NCI-H1417 (cell line): ENCODE results near the gene GRAP2.
"Not testable (repeated sequence)": the region's sequence is repeated elsewhere in the genome, so short reads cannot be mapped to it uniquely, and the experiment has no call there.

Source experiments
- DNase-seq, 3 experiments: peaks; one replicate each; lab custom pipeline; 2025; lab: John Stamatoyannopoulos, UW

Gene GRAP2

DNA sequence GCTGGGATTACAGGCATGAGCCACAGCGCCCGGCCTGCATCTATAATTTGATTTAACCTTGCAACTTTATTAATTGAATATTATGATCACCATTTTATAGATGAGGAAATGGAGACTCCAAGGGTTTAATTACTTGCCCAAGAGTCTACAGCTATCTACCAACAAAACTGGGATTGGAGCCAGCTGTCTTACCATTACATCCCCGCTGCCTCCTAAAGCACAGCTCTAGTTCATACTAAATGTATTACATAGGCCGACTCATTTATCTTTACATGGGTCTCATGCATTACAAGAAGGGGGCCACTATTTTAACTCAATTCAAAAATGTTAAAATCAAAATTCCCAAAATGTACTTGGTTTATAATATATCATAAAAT is 45.2 kb downstream of the GRAP2 start:
- no peak for DNase-seq

DNA sequence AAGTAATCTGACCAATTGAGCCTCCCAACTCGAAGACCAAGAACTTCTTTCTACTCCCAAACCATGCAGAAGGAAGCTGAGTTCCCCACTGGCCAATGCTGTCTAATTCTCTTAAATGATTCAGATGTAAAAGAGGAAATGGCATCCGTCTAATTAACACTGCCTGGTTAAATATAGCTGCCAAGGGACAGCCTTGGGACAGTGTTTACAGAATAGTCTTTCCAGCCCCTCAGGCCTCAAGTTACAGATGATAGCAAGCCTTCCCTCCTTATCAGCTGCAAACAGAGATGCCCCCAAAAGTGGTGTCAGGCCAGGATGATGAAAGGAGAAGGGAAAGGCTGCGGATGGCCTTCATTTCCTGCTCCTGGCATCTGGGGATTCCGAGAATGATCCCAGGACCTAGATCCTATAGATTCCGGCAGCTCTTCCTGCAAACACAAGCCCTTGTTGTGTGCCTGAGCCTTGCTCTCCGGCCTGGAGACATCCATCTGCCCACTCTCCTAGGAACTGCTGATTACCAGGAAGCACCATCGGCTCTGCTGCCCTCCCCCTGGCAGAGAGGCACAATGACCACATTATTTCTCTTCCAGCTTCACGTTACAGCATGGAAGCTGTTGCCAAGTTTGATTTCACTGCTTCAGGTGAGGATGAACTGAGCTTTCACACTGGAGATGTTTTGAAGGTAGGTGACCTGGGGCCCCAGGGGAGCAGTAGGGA is 45.8 kb downstream of the GRAP2 start:
- DNase-seq, result peak; percentile 22 to 53 (median 53)

DNA sequence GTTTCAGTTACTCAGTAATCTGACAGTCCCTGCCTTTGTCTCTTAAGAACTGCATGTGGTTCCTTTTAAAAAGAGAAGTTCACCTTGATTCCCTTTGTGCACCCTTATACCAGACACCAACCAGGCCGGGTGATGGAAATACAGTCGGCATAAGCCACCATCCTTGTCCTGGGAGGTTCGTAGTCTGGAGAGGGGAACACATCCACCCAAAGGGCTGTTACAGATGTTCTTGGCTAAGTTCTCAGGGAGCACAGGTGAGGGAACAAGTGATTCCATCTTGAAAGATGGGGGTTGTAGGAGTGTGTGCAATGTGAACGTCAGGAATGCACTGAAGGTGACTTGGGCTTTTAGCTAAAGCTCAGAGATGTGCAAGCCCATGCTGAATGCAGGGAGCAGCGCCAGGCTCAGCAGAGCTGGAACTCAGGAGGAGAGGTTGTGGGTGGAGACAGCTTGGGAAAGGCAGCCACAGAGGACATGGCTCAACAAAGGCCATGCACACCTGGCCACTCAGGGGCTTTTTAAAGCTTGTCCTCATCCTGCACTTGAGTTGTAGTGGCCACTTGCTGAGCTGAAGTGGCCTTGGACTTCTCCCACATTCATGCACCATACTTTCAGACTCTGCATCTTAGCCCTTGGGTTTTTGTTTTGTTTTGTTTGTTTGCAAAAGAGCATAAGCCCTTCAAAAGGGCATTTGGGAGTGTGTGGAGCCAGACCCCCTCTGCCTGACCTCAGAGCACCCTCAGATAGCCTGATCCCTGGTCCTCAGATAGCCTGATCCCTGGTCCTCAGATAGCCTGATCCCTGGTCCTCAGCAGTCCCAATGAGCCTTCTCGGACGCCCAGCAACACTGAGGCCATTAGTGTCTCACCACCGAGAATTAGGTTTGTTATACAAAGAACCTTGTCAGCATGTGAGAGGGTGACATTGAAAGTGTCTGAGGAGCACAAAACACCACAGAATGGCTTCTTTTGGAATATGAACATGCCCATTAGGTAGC is 46.6 kb downstream of the GRAP2 start:
- peak; percentile 25 to 87 (median 77) for DNase-seq

GRCh38 chr22:39949964-39950737 is 49.3 kb downstream of the GRAP2 start:
- peak in 1 of 3 experiments; percentile 44 for DNase-seq

GRCh38 chr22:39951603-39952293 is 50.9 kb downstream of the GRAP2 start:
- not testable (repeated sequence) for DNase-seq

- no peak for DNase-seq
Measured at GRCh38 chr22:39952347-39952746, 51.5 kb downstream of the GRAP2 start.

DNA sequence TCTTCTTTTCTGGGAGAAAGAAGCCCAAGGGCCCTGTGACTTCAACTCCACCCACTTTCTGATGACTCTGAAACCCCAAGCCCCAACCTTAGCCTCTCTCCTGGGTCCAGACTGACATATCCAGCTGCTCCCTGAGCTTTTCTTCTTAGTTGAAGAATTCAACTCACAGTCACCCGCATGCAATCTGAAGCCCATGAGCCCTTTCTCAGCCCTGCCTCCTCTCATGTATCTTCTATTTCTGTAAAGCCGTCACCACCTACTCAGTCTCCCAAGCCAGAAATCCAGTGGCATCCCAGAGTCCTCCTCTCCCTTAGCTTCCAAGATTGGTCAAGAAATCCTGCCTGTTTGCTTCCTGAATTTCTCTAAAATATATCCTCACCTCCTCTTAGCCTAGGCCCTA is 52.2 kb downstream of the GRAP2 start:
- DNase-seq, result no peak

DNA sequence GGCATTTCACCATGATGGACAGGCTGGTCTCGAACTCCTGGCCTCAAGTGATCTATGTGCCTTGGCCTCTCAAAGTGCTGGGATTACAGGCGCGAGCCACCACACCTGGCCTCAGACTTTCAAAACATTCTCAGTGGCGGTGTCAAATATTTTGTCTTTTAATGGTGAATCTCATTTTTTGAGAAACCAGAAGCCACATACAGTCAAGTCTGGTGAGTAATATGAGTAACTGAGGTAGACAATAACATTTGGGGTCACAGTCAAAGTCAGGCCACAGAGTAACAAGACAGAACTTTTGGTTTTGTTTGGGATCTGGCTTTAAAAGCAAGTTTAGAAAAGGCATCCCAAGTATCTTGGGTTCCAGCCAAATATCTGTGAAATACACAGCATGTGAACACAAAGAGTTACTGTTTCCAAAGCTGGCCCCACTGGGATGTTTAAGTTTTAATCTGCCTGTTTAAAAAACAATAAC is 53.7 kb downstream of the GRAP2 start:
- no peak for DNase-seq

- DNase-seq, result no peak
Measured at GRCh38 chr22:39955675-39956074, 54.8 kb downstream of the GRAP2 start.

- DNase-seq, result peak; percentile 13 to 70 (median 34)
Measured at GRCh38 chr22:39956932-39957664, 56.2 kb downstream of the GRAP2 start.

DNA sequence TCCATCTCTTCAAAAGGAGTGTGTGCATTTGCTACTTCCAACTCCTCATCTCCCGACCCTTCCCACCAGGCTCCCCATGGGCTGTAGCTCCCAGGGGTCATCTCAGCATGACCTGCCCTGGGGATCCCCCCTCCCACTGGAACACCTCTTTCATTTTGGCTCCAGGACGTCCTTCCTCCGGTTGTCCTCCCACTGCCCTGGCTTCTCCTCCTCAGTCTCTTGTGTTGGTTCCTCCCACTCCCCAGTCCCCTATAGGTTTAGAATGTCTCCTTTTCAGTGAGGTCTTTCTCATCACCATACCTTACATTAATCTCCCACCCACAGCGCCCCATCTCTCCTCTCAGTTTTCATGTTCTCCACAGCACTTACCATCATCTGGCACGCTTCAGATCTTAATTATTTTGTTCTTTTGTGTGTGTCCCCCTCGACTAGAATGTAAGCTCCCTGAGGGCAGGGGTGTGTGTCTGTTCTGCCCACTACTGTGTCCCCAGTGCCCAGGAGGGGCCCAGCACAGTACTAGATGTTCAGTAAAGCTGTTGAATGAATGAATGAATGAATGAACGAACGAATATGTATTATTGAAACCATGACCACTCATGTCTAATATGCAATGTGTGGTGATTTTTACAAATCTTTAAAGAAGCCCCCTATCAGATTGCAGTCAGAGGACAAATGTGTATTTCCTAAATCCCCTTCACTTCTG is 57.3 kb downstream of the GRAP2 start:
- no peak for DNase-seq

- DNase-seq, result no peak
Measured at GRCh38 chr22:39958949-39959639, 58.2 kb downstream of the GRAP2 start.

- peak in 2 of 3 experiments; percentile 17 to 59 for DNase-seq
Measured at GRCh38 chr22:39959640-39960447, 59.0 kb downstream of the GRAP2 start, which contains the start of gene TMA7B. Gene TMA7B (plus strand): TSS chr22:39960397. CDS start chr22:39964375, 3,978 bp downstream.

GRCh38 chr22:39960791-39961746 is 60.2 kb downstream of the GRAP2 start:
- no peak for DNase-seq

DNA sequence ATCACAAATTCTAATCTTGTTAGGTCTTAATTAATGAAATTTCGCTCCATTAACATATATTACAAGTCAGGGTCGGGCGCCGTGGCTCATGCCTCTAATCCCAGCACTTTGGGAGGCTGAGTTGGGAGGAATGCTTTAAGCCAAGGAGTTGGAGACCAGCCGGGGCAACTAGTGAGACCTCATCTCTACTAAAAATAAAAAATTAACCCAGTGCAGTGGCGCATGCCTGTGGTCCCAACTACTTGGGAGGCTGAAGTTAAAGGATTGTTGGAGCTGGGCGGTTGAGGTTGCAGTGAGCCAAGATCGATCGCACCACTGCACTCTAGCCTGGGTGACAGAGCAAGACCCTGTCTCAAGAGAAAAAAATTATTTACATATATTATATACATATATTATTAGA is 61.2 kb downstream of the GRAP2 start:
- DNase-seq, result no peak

- no peak for DNase-seq
Measured at GRCh38 chr22:39965748-39966147, 64.9 kb downstream of the GRAP2 start.

DNA sequence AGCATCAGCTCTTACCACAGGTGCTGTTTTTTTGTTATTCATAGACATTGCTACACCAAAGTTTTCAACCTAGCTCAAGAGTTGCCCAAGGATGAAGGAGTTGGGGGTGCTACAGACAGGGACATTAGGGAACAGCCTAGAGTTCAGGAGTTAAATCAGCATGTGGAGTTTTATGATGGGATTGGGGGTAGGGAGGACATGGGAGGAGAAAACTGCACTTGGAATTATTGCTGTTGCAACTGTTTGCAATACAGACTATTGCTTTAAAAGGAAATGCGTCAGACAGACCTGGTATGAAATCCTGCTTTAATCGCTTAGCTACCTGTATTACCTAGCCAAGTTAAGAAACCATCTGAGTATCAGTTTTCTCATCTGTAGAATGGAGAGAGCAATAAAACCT is 65.6 kb downstream of the GRAP2 start:
- no peak for DNase-seq
